T-helper 2 cell treated with Interferon-gamma antibody and Interleukin-4, amounts not matched to agents 5 μg/mL and 100 μg/mL, for 36 hours (primary cell): ENCODE data around the gene TIMP1.

Source experiments
- DNase-seq: peaks from one replicate; pipeline ENCODE4 v3.0.0; 2021; ENCODE audit warnings: low spot score
- H3K27ac Mint-ChIP-seq: one replicate; pipeline ENCODE4 v1.8.0; 2021; ENCODE audit warnings: mild to moderate bottlenecking, mixed read lengths
- H3K27me3 Mint-ChIP-seq: one replicate; pipeline ENCODE4 v1.8.0; 2021; ENCODE audit warnings: low read depth, mixed read lengths
- H3K36me3 Mint-ChIP-seq: one replicate; pipeline ENCODE4 v1.8.0; 2021; ENCODE audit warnings: low read depth, mixed read lengths
- H3K4me1 Mint-ChIP-seq: one replicate; pipeline ENCODE4 v1.8.0; 2021; ENCODE audit warnings: low read depth, mixed read lengths
- H3K4me3 Mint-ChIP-seq: one replicate; pipeline ENCODE4 v1.8.0; 2022; ENCODE audit warnings: mild to moderate bottlenecking, moderate library complexity, mixed read lengths
- H3K9me3 Mint-ChIP-seq: one replicate; pipeline ENCODE4 v1.8.0; 2021; ENCODE audit warnings: mixed read lengths

Gene TIMP1

DNA sequence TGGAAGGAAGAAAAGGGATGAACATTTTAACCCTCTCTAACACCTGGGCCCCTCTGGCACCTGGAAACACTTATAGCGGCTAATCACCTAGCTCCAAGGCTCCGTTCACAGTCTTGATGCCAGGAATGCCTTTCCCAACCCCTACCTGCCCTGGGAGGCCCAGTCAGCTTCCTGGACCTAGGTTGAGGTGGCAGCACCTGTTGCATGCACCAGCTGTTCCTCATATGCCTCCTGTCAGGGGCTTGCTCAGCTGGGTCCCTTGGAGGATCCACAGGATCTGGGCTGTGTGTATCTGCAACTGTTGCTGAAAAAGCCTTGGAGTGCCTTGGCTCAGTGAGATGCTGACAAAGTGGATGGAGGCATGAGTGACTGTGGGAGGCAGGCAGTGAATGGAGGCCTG is 43.1 kb downstream of the TIMP1 start:
- Mint-ChIP-seq H3K4me1 (peaks cover 20% of the 10 kb centered on the region), H3K9me3 (no peaks in the 10 kb centered on the region), H3K4me3 (peak overlapping the region; percentile 34), H3K27ac (no peak overlapping the region), H3K36me3 (no peaks in the 10 kb centered on the region), H3K27me3 (peaks cover 18% of the 10 kb centered on the region)
- no peak for DNase-seq

DNA sequence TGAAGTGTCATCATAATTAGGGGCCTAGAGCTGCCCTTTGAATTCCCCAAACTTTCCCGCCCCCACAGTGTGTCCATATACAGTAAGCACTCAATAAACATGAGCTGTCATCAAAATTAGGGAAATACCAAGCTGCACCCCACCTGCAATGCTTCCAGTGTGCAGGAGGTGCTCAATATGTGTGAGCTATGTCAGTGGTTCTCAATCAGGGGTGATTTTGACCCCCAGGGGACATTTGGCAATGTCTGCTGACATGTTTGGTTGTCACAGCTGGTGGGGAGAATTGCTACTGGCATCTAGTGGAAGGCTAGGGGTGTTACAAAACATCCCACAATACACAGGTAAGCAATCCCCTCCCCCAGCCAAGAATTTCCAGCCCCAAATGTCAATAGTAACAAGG is 46.7 kb downstream of the TIMP1 start:
- Mint-ChIP-seq H3K4me1 (peaks cover 17% of the 10 kb centered on the region), H3K9me3 (no peaks in the 10 kb centered on the region), H3K27ac (peak overlapping the region; percentile 81), H3K4me3 (peak overlapping the region; percentile 81), H3K27me3 (peaks cover 2% of the 10 kb centered on the region), H3K36me3 (no peaks in the 10 kb centered on the region)
- no peak for DNase-seq

DNA sequence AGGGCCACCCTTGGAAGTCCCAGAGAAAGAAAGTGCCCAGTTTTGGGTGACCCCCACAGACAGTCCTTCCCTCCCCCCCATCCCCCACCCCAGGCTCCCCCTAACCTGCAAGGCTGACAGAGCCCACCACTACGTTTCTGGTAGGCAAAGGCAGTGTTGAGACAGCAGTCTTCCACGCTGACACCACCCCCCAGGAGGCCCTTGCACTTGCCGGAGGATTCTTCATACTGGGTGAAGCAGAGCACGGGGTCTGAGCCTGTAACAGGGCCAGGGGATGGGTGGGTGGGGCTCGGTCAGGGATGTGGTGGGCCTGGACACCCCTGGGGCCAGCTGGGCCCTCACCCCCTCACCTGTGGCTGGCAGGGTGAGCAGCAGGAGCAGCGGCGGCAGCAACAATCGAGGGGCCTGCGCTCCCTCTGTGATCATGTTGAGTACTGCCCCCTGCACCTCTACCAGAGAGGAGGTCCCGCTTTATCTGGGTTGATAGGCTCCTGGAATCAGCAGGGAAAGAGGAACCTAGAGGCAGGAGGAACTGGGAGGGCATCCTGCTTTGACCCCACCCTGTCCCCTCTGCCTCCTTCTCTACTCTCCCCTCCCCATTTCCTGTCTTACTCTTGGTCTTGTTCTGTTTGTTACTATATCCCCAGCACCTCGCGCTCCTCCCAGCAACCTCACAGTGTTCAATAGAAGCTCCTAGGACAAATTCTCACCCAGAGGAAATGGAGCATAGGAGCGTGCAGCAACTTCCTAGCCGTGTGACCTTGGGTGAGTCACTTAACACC is 47.4 kb downstream of the TIMP1 start, which contains the start of gene CFP:
CFP (minus strand) TSS at position 512 of the 782 bp plus-strand sequence; CDS start at position 426, 86 bp downstream.
- H3K9me3 Mint-ChIP-seq: no peaks in the 10 kb centered on the region

GRCh38 chrX:47631676-47632075 is 49.4 kb downstream of the TIMP1 start:
- H3K27ac Mint-ChIP-seq: no peak overlapping the region
- DNase-seq: no peak
- no peaks in the 10 kb centered on the region for H3K27me3 Mint-ChIP-seq
- peaks cover 6% of the 10 kb centered on the region for H3K36me3 Mint-ChIP-seq
- no peaks in the 10 kb centered on the region for H3K9me3 Mint-ChIP-seq
- H3K4me1 Mint-ChIP-seq: peaks cover 14% of the 10 kb centered on the region
- no peak overlapping the region for H3K4me3 Mint-ChIP-seq

More for the DNA sequence above, 47.4 kb downstream of the TIMP1 start, which contains the start of gene CFP:
- peaks cover 2% of the 10 kb centered on the region for H3K27me3 Mint-ChIP-seq
- DNase-seq: no peak
- peaks cover 14% of the 10 kb centered on the region for H3K4me1 Mint-ChIP-seq
- peak within 1 kb of the TSS; percentile 81 for H3K4me3 Mint-ChIP-seq
- peak within 1 kb of the TSS; percentile 88 for H3K27ac Mint-ChIP-seq
- H3K36me3 Mint-ChIP-seq: no peaks in the 10 kb centered on the region

DNA sequence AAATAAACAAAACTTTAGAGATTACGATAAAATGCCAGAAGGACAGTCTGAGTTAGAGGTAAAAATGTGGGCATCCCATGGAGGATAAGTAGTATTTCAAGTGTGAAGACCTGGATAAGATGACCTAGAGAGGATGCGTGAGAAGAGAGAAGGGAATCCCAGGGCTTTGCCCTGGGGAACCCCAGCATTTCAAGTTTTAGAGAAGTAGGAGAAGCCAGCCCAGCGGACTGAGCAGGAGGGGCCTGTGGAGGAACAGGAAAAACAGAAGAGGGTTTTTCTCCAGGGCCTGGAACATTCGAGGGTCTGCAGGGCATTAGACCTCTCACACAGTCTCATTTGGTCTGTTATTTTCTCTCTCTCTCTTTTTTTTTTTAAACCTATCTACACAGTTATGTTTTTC is 50.4 kb downstream of the TIMP1 start:
- DNase-seq: no peak
- Mint-ChIP-seq H3K4me3 (no peak overlapping the region), H3K27ac (no peak overlapping the region)

GRCh38 chrX:47633689-47634590 is 51.7 kb downstream of the TIMP1 start:
- Mint-ChIP-seq H3K36me3 (peaks cover 25% of the 10 kb centered on the region), H3K27ac (no peak overlapping the region), H3K4me1 (peaks cover 23% of the 10 kb centered on the region), H3K9me3 (no peaks in the 10 kb centered on the region), H3K27me3 (no peaks in the 10 kb centered on the region), H3K4me3 (no peak overlapping the region)
- no peak for DNase-seq

More for the DNA sequence above, 50.4 kb downstream of the TIMP1 start:
- peaks cover 18% of the 10 kb centered on the region for H3K4me1 Mint-ChIP-seq
- H3K9me3 Mint-ChIP-seq: no peaks in the 10 kb centered on the region
- H3K27me3 Mint-ChIP-seq: no peaks in the 10 kb centered on the region
- H3K36me3 Mint-ChIP-seq: peaks cover 15% of the 10 kb centered on the region

DNA sequence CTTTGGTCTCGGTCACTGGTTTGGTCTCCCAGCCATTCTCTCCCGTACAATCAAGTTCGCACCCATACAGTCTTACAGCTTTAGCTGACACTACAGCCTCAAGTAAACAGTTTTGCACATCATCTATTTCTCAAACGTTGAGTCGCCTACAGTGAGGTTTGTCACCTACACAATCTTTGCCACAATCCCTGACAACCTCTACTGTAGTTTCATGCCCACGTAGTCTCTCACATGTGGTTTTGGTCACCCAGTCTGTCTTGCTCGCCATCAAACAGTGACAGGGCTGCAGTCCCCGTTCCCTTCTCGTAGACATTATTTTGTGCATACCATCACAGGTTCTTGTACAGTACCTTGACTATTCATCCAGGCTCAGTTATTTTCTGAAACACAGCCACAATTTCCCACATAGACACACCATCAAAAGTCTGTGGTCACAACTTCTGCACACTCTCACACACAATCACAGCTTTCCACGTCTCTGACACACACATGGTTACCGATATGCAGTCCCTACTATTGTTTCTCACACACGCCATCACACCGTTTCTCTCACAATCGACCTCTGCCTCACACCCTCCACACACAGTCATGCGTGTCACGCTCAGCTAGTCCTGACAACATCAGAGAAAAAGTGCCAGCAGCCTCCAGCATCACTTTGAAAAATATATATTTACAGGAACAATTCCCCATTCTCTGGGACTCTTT is 52.8 kb downstream of the TIMP1 start:
- H3K4me1 Mint-ChIP-seq: peaks cover 21% of the 10 kb centered on the region
- DNase-seq: peak; percentile 38
- H3K9me3 Mint-ChIP-seq: peaks cover 4% of the 10 kb centered on the region
- H3K4me3 Mint-ChIP-seq: no peak overlapping the region
- no peaks in the 10 kb centered on the region for H3K27me3 Mint-ChIP-seq
- no peak overlapping the region for H3K27ac Mint-ChIP-seq
- H3K36me3 Mint-ChIP-seq: peaks cover 36% of the 10 kb centered on the region
